ENCODE data around the gene MRPL20. TPM values are rescaled to one million over a fixed set of nuclear protein-coding genes. Genes with fewer than 3 reads are reported as not detected.
"Not testable (repeated sequence)": the region's sequence is repeated elsewhere in the genome, so short reads cannot be mapped to it uniquely, and the experiment has no call there.

The MRPL20 gene
- total and polyA plus RNA-seq, 5 donors: 121 to 190 (median 135) TPM

DNA sequence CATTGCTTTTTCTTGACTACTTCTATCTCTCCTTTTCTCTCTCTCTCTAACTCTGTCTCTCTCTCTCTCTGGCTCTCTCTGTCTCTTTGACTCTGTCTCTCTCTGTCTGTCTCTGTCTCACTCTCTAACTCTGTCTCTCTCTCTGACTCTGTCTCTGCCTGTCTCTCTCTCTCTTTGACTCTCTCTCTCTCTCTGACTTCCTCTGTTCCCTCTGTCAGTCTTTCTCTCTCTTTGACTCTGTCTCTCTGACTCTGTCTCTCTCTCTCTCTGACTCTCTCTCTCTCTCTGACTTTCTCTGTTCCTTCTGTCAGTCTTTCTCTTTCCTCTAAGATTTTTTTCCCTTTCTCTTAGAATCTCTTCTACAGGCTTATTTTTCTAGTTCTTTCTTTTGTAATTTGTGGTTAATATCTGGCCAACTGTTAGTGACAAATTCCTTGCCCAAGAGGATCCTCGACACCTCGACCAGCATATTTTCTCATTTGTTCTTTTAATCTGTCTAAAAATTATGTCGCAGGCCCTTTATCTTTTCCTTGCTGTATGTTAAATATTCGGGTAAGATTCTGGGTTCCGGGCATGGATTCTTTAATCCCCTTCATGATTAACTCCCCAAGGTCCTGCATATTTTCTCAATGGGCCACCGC is 42.1 kb upstream of the MRPL20 start, which contains the start of gene ATAD3C:
Gene ATAD3C, plus strand, starts transcription at position 591 of the 641 bp plus-strand sequence. CDS start 995 bp downstream, outside the sequence.
- Histone ChIP-seq H3K27me3 (ENCODE audit: control insufficient read depth, insufficient read depth) (no peaks in the 10 kb centered on the region), H3K27ac (ENCODE audit: low read length) (no peak within 1 kb of the TSS), H3K9me3 (ENCODE audit: control insufficient read depth, low read length) (no peaks in the 10 kb centered on the region), H3K4me1 (ENCODE audit: control insufficient read depth, insufficient read depth, low read length) (no peaks in the 10 kb centered on the region), H3K4me3 (ENCODE audit: low read length) (no peak within 1 kb of the TSS)
- DNase-seq (no peak), ATAC-seq (no peak)
- 77% methylated on average over 6 of the region's 6 CpGs for WGBS
- intact Hi-C loops (cut with DNase I): no loop called here

DNA sequence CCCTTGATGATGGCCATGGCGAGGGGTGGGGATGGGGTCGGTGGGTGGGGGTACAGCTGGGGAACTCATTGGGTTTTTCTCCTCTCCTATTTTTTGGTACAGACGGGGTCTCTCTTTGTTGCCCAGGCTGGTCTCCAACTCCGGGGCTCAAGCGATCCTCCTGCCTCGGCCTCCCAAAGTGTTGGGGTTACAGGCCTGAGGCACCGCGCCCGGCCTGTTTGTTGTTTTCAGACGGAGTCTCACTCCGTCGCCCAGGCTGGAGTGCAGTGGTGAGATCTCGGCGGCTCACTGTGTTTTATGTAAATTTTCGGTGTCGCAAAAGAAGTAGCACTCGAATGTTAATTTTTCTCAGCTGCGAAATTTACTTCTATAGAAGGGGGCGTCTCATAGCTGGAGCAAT is 39.5 kb upstream of the MRPL20 start:
- intact Hi-C loops (cut with DNase I); ATAC-seq: not testable (repeated sequence)

DNA sequence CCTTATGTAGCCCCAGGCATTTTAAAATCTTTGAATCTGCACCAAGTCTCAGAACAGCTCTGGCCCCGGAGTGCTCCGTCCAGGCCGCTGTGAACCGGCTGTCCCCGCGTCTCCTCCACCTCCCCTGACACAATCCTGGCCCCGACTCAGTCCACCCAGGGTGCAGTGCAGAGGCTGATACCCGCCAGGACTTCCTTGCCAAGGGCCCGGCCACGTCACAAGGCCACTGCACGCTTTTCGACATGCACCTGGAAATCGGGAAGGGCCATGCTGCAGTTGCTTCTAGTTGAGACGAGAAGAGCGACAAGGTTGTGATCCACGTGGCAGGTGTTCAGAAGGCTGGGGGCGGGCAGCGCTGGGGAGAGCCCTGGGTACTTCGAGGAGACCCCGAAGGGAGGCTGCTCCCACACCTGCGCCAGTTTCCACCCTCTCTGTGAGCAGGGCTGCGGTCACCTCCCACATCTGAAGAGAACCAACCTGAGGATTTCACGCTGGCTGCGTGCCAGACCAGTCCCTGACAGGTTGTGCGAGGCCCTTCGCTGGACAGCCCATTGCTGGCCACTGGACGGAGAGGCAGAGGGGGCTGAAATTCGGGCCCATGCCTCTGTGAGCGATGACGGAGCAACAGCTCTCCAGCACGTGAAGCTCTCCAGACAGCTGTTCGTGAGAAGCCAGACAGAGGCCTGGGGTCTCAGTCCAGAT is 35.1 kb upstream of the MRPL20 start:
- WGBS: 81% methylated on average over 32 of the region's 32 CpGs
- Histone ChIP-seq H3K4me1 (ENCODE audit: control insufficient read depth, insufficient read depth, low read length) (no peaks in the 10 kb centered on the region), H3K27ac (ENCODE audit: low read length) (no peak overlapping the region), H3K4me3 (ENCODE audit: low read length) (no peak overlapping the region), H3K27me3 (ENCODE audit: control insufficient read depth, insufficient read depth) (no peaks in the 10 kb centered on the region), H3K9me3 (ENCODE audit: control insufficient read depth, low read length) (no peaks in the 10 kb centered on the region)
- intact Hi-C loops (cut with DNase I): loop anchor here in 1 of 4 donors (5.0 kb wide), 1 partner anchor 55 kb away; no protein-coding TSS in a partner anchor
- peak in 1 of 2 donors; percentile 9 for ATAC-seq
- peak in 2 of 3 donors; percentile 44 to 67 for DNase-seq

More for the DNA sequence above, 39.5 kb upstream of the MRPL20 start:
- not testable (repeated sequence) for H3K9me3 ChIP-seq (ENCODE audit: control insufficient read depth, low read length); H3K4me3 ChIP-seq (ENCODE audit: low read length); H3K27me3 ChIP-seq (ENCODE audit: control insufficient read depth, insufficient read depth); H3K27ac ChIP-seq (ENCODE audit: low read length); H3K4me1 ChIP-seq (ENCODE audit: control insufficient read depth, insufficient read depth, low read length)
- 90% methylated on average over 19 of the region's 19 CpGs for WGBS
- DNase-seq: peak in 1 of 3 donors; percentile 24

DNA sequence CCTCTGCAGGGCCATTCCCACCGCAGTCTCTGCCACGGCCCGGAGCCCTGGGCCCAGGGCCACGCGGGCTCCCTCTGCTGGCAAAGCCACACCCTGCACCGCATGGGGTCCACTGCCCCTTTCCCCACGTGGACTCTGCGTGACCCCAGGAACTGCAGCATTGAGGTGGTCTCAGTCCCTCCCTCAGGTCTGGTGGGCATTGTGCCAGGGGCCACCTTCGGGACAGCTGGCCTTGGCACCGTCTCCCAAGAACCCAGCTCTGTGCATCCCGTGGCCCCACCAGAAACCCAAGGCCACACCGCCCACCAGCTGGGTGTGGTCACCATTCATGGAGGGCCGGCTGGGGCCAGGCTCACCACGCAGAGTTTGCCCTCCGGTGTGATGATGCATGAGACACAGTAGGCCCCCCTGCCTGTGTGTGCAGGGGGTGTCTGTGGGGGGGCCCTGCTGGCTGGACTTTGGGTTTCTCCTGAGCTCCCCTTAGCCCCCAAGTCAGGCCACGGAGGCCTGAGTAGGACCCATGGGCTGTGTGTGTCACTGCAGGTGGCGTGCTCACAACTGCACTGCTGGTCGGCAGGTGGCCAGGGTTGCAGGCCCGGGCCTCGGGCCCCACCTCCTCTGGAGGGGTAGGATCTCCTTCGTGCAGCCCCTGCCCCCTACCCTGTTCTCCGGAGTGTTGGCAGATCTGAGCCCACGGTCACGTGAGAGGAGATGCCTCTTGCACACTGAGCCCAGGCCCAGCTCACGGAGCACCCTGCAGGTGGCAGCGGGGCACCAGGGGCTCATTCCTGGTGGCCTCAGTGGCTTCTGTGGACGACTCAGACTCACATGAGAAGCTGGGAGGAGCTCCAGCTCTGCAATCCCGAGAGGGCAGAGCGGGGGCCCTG is 34.2 kb upstream of the MRPL20 start:
- no peaks in the 10 kb centered on the region for H3K27me3 ChIP-seq (ENCODE audit: control insufficient read depth, insufficient read depth)
- ATAC-seq (peak; percentile 73 to 74), DNase-seq (peak; percentile 57 to 87 (median 83))
- no peaks in the 10 kb centered on the region for H3K4me1 ChIP-seq (ENCODE audit: control insufficient read depth, insufficient read depth, low read length)
- no peaks in the 10 kb centered on the region for H3K9me3 ChIP-seq (ENCODE audit: control insufficient read depth, low read length)
- WGBS: 43% methylated on average over 29 of the region's 29 CpGs
- no peak overlapping the region for H3K4me3 ChIP-seq (ENCODE audit: low read length)
- intact Hi-C loops (cut with DNase I): loop anchor here in 1 of 4 donors (5.0 kb wide), 1 partner anchor 56 kb away; no protein-coding TSS in a partner anchor
- H3K27ac ChIP-seq (ENCODE audit: low read length): no peak overlapping the region

DNA sequence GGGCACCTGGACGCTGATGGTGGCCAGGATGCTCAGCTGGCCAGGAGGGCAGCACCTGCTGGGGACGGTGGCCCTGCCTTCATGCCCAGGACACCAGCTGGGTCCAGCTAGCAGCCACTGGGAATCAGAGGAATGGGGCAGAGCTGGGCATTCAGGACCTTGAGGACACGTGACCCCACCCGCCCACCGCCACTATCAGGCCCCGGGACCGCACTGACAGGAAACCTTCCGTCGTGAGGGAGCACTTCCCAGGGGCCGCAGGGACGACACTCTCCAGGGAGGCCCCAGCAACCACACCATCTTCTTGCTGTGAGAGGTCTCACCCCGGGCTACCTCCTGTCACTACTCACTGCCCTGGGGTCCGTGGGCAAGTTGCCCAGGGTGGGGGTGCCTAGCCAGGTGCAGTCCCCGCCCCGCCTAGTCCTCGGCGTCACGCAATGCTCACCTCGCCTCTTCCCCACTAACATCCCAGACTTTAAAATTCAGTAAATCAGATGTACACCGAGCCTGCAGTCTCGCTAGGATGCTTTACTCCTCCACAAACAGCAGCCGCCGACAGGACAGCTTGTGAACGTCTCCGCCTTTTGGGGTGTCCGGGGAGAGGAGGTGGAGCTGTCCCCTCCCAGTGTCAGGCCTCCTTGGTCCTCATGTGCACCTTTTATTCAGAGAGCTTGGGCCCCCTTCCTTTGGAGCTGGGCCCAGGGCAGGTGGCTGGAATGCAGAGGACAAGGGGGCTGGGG is 33.3 kb upstream of the MRPL20 start:
- DNase-seq (peak in 2 of 3 donors; percentile 55 to 71), ATAC-seq (no peak)
- WGBS: 72% methylated on average over 26 of the region's 26 CpGs
- H3K4me3 ChIP-seq (ENCODE audit: low read length): no peak overlapping the region
- intact Hi-C loops (cut with DNase I): loop anchor here in 1 of 4 donors (5.0 kb wide), 1 partner anchor 57 kb away; no protein-coding TSS in a partner anchor
- H3K4me1 ChIP-seq (ENCODE audit: control insufficient read depth, insufficient read depth, low read length): no peaks in the 10 kb centered on the region
- H3K27ac ChIP-seq (ENCODE audit: low read length): no peak overlapping the region
- no peaks in the 10 kb centered on the region for H3K9me3 ChIP-seq (ENCODE audit: control insufficient read depth, low read length)
- H3K27me3 ChIP-seq (ENCODE audit: control insufficient read depth, insufficient read depth): no peaks in the 10 kb centered on the region

DNA sequence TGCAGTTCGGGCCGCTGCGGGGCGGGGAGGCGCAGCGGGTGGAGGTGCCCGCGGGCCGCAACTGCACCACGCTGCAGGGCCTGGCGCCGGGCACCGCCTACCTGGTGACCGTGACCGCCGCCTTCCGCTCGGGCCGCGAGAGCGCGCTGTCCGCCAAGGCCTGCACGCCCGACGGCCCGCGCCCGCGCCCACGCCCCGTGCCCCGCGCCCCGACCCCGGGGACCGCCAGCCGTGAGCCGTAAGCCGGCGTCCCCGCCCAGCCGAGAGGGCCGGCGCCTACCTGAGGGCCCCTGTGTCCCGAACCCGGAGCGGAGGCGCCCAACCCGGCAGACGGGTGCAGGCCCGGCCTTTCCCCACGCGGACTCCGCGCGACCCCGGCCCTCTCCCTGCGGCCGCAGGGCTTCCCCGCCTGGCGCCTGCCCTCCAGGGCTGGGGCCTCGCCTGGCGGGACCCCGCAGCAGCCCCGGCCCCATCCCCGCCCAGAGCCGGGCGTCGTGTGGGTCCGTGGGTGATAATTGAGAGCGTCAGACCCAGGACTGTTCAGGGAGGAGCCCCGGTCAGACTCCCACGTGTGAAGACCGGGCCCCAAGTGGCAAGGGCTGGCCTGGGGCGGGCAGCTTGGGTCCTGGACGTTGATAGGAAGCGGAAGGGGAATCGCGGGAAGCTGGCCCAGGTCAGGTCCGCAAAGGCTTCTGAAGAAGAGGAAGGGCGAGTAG is 32.6 kb upstream of the MRPL20 start:
- DNase-seq (peak in 2 of 3 donors; percentile 55), ATAC-seq (no peak)
- 83% methylated on average over 82 of the region's 82 CpGs for WGBS
- no peaks in the 10 kb centered on the region for H3K9me3 ChIP-seq (ENCODE audit: control insufficient read depth, low read length)
- intact Hi-C loops (cut with DNase I): loop anchor here in 1 of 4 donors (5.0 kb wide), 1 partner anchor 58 kb away; no protein-coding TSS in a partner anchor
- H3K4me3 ChIP-seq (ENCODE audit: low read length): no peak overlapping the region
- no peaks in the 10 kb centered on the region for H3K27me3 ChIP-seq (ENCODE audit: control insufficient read depth, insufficient read depth)
- H3K27ac ChIP-seq (ENCODE audit: low read length): no peak overlapping the region
- H3K4me1 ChIP-seq (ENCODE audit: control insufficient read depth, insufficient read depth, low read length): no peaks in the 10 kb centered on the region

DNA sequence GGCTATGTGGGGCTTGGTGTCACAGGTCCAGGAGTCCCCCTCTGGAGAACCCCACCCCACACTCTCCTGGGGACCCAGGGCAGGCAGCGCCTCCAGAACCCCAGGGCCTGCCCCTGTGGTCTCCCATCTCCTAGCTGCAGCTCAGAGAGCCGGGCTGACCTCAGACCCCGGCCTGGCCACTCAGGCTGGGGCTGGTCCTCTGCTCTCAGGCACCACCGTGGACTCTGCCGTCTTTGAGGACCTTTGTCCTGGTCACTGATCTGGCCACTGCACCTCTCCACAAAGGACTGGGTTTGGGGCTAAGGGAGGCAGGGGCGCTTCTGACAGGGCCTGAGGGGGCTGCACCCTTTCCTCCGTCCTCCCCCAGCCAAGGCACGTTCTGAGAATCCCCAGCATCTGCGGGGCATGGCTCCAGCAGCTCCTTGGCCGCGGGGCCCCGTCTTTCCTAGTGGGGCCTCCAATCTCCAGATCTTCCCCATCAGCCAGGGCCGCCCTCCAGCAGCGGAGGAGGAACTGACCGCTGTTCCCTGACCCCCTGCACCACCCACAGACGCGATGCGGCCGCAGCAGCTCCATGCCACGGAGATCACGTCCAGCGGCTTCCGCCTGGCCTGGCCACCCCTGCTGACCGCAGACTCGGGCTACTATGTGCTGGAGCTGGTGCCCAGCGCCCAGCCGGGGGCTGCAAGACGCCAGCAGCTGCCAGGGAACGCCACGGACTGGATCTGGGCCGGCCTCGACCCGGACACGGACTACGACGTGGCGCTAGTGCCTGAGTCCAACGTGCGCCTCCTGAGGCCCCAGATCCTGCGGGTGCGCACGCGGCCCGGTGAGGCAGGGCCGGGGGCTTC is 31.7 kb upstream of the MRPL20 start:
- intact Hi-C loops (cut with DNase I): no loop called here
- DNase-seq (peak in 2 of 3 donors; percentile 34 to 60), ATAC-seq (no peak)
- no peaks in the 10 kb centered on the region for H3K4me1 ChIP-seq (ENCODE audit: control insufficient read depth, insufficient read depth, low read length)
- H3K9me3 ChIP-seq (ENCODE audit: control insufficient read depth, low read length): no peaks in the 10 kb centered on the region
- no peak overlapping the region for H3K27ac ChIP-seq (ENCODE audit: low read length)
- H3K4me3 ChIP-seq (ENCODE audit: low read length): no peak overlapping the region
- 90% methylated on average over 45 of the region's 45 CpGs for WGBS
- no peaks in the 10 kb centered on the region for H3K27me3 ChIP-seq (ENCODE audit: control insufficient read depth, insufficient read depth)

DNA sequence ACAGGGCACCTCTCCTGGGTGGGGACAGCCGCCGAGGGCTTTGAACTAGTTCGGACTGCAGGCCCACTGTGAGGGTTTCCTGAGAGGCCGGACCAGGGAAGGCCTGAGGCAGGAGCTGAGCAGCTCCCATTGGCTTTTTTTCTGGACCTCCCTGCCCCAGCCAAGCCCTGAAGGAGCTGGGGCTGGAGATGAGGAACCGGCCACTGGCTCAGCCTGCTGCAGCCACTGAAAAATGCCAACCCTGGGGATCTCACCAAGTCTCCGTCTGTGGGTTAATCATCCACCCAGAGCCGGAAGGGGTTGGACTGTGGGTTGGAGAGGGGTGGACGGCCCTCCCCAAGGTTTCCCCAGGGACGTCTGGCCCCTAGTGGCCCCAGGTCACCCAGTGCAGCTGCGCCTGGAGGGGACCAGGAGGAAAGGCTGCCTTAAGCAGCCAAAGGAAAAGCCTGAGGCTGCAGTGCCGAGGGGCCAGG is 30.8 kb upstream of the MRPL20 start:
- no peak for ATAC-seq
- no peaks in the 10 kb centered on the region for H3K27me3 ChIP-seq (ENCODE audit: control insufficient read depth, insufficient read depth)
- DNase-seq: peak in 2 of 3 donors; percentile 32 to 59
- no peaks in the 10 kb centered on the region for H3K4me1 ChIP-seq (ENCODE audit: control insufficient read depth, insufficient read depth, low read length)
- no peaks in the 10 kb centered on the region for H3K9me3 ChIP-seq (ENCODE audit: control insufficient read depth, low read length)
- no peak overlapping the region for H3K4me3 ChIP-seq (ENCODE audit: low read length)
- WGBS: 64% methylated on average over 11 of the region's 11 CpGs
- H3K27ac ChIP-seq (ENCODE audit: low read length): no peak overlapping the region
- intact Hi-C loops (cut with DNase I): no loop called here
